Liver (tissue), 5 donors: ENCODE results near the gene PPARD. TPM values are rescaled to one million over a fixed set of nuclear protein-coding genes. Genes with fewer than 3 reads are reported as not detected.

Experiments used
- polyA plus RNA-seq, 2 donors: library from polyadenylated mRNA; stranded (reverse) in 1 of 2; unstranded in 1 of 2; fragments of 200-250 nt in 1 of 2; fragments of >200 nt in 1 of 2; fragmentation: Nextera tagmentation in 1 of 2; extraction: Ambion mirVana in 1 of 2; gene quantifications; one replicate each; pipeline versions ENCODE4 v1.2.1 to v1.2.3, GENCODE V29; 2013 to 2015
- small RNA-seq: library from RNA; depleted of rRNA; stranded (forward); fragments of <200 nt; gene quantifications from one replicate; pipeline ENCODE3, GENCODE V24; 2014
- total RNA-seq, 2 donors: library from RNA; depleted of rRNA; stranded (reverse); fragments of >200 nt; gene quantifications; one replicate each; pipeline ENCODE4 v1.2.3, GENCODE V29; 2014
- donor health status: healthy.
- donor health status: healthy.
- donor health status: healthy.

The PPARD gene
- total and polyA plus RNA-seq, 4 donors, result 2.1 to 7.8 (median 5.1) TPM

Small RNA genes lying within 50 kb of the gene (small RNA-seq; reads per million reads assigned to genes)
- gene MIR7111, result not detected

Other genes starting within 250 kb of the PPARD start
- gene TCP11, start 201.2 kb upstream of the PPARD start, total RNA-seq, result under 1 TPM in 1 of 2 donors, not detected in 1; 0.19 TPM
- gene TCP11, start 201.2 kb upstream of the PPARD start, polyA plus RNA-seq, result under 1 TPM in 1 of 2 donors, not detected in 1; 0.05 TPM
- under 1 TPM; 0.08 to 0.09 TPM for gene SCUBE3, start 128.6 kb upstream of the PPARD start, total RNA-seq
- under 1 TPM; 0.03 to 0.06 TPM for gene SCUBE3, start 128.6 kb upstream of the PPARD start, polyA plus RNA-seq
- 10 to 100 TPM; 10.6 to 18.4 TPM for gene ZNF76, start 82.8 kb upstream of the PPARD start, total RNA-seq
- gene ZNF76, start 82.8 kb upstream of the PPARD start, polyA plus RNA-seq, result 10 to 100 TPM; 11.5 to 13.3 TPM
- 1 to 10 TPM; 3.3 to 6.3 TPM for gene DEF6, start 44.7 kb upstream of the PPARD start, total RNA-seq
- gene DEF6, start 44.7 kb upstream of the PPARD start, polyA plus RNA-seq, result 1 to 10 TPM; 1.0 to 1.6 TPM
- 1 to 10 TPM in 1 of 2 donors, under 1 TPM in 1; 0.84 to 4.2 TPM for gene FANCE, start 109.8 kb downstream of the PPARD start, total RNA-seq
- under 1 TPM; 0.11 to 0.74 TPM for gene FANCE, start 109.8 kb downstream of the PPARD start, polyA plus RNA-seq
- gene RPL10A, start 125.8 kb downstream of the PPARD start, total RNA-seq, result 1,000 to 10,000 TPM in 1 of 2 donors, 100 to 1,000 TPM in 1; 363 to 1,235 TPM
- 100 to 1,000 TPM; 213 to 694 TPM for gene RPL10A, start 125.8 kb downstream of the PPARD start, polyA plus RNA-seq
- gene TEAD3, start 154.5 kb downstream of the PPARD start, total RNA-seq, result 1 to 10 TPM; 1.9 to 5.8 TPM
- 1 to 10 TPM; 3.3 to 6.8 TPM for gene TEAD3, start 154.5 kb downstream of the PPARD start, polyA plus RNA-seq
- gene TULP1, start 170.3 kb downstream of the PPARD start, total RNA-seq, result not detected
- gene TULP1, start 170.3 kb downstream of the PPARD start, polyA plus RNA-seq, result not detected